NK-92 (cell line): Measurements from ENCODE around the gene CYP4V2.
"Not testable (repeated sequence)": the region's sequence is repeated elsewhere in the genome, so short reads cannot be mapped to it uniquely, and the experiment has no call there.

Experiments used
- DNase-seq: peaks from one replicate; lab custom pipeline; 2025; ENCODE audit not compliant: unreplicated experiment; lab: John Stamatoyannopoulos, UW

The CYP4V2 gene

GRCh38 chr4:186227744-186228513, 36.6 kb downstream of the CYP4V2 start:
- no peak for DNase-seq

GRCh38 chr4:186228514-186228894, 37.1 kb downstream of the CYP4V2 start:
- no peak for DNase-seq

GRCh38 chr4:186234367-186234766, 43.0 kb downstream of the CYP4V2 start:
- DNase-seq, result no peak

DNA sequence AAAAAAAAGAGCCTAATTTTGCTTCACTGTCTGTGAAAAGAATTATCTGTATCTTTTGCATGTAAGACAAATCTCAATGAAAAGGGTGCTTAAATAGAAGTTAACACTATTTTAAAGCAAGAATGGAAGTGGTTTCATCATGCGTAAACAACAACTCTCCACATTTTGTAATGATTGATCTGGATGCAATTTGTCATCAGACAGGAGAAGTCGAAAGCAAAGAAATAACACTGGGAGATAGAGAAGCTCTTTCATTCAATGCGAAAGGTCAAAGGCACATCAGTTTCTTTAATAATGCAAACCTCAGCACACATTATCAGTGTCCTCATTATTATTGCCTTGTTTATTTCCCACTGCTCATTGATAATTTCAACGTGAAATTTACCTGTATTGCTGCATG, 44.8 kb downstream of the CYP4V2 start:
- no peak for DNase-seq

GRCh38 chr4:186240452-186240847, 49.1 kb downstream of the CYP4V2 start:
- no peak for DNase-seq

GRCh38 chr4:186240848-186241491, 49.6 kb downstream of the CYP4V2 start:
- no peak for DNase-seq

GRCh38 chr4:186241616-186242015, 50.2 kb downstream of the CYP4V2 start:
- DNase-seq, result no peak

DNA sequence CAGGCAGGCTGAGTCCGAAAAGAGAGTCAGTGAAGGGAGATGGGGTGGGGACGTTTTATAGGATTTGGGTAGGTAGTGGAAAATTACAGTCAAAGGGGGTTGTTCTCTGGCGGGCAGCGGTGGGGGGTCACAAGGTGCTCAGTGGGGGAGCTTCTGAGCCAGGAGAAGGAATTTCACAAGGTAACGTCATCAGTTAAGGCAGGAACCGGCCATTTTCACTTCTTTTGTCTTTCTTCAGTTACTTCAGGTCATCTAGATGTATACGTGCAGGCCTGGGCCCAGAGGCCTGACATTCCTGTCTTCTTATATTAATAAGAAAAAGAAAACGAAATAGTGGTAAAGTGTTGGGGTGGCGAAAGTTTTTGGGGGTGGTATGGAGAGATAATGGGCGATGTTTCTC, 50.7 kb downstream of the CYP4V2 start:
- not testable (repeated sequence) for DNase-seq

- DNase-seq, result no peak
These were observed 52.0 kb downstream of the CYP4V2 start for GRCh38 chr4:186243331-186243730.

GRCh38 chr4:186244835-186245234, 53.5 kb downstream of the CYP4V2 start:
- DNase-seq, result no peak

DNA sequence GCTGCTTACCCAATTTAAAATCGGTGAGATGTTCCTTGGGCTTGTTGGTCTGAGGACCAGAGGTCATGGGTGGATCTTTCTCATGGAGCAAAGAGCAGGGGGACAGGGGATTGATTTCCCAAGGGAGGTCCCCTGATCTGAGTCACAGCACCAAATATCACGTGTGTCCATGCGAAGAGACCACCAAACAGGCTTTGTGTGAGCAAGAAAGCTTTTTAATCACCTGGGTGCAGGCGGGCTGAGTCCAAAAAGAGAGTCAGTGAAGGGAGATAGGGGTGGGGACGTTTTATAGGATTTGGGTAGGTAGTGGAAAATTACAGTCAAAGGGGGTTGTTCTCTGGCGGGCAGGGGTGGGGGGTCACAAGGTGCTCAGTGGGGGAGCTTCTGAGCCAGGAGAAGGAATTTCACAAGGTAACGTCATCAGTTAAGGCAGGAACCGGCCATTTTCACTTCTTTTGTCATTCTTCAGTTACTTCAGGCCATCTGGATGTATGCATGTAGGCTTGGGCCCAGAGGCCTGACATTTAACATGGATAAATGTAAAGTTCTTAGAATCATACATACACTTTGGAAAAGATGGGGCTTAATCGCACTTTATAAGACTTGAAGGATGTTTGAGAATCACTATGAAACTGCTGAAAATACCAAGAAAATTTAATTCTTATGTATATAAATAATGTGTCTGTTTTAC, 55.8 kb downstream of the CYP4V2 start:
- DNase-seq, result not testable (repeated sequence)

DNA sequence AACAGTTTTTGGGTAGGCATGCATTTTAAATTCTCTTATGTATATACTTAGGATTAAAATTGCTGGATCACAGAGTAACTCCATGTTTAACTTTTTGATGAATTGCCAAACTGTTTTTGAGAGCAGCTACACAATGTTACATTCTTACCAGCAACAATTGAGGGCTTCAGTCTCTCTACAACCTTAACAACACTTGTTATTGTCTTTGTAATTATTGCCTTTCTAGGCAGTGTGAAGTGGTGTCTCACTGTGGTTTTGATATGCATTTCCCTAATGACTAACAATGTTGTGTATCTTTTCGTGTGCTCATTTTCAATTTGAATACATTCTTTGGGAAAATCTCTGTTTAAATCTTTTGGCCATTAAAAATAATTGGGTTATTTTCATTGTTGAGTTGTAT, 57.3 kb downstream of the CYP4V2 start:
- DNase-seq, result no peak

GRCh38 chr4:186249785-186250754, 58.7 kb downstream of the CYP4V2 start:
- DNase-seq, result no peak

DNA sequence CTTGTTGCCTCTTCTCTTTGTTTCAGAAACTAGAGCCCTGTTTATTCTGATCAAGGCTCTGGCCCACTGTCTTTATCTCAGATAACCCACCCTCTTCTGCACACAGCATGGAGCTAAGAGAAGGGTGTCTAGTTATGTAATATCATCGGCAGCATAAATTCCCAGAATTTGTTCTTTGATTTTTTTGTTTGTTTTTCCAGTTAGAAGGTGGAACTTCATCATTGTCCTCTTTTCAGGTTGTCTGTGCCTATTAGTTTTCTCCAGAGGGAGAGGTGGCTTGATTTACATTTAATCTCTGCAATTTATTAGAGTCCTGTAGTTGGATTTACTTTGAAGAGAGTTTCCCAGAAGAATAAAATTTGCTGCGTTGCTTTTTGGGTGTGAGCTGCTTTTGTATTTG, 59.4 kb downstream of the CYP4V2 start:
- no peak for DNase-seq

DNA sequence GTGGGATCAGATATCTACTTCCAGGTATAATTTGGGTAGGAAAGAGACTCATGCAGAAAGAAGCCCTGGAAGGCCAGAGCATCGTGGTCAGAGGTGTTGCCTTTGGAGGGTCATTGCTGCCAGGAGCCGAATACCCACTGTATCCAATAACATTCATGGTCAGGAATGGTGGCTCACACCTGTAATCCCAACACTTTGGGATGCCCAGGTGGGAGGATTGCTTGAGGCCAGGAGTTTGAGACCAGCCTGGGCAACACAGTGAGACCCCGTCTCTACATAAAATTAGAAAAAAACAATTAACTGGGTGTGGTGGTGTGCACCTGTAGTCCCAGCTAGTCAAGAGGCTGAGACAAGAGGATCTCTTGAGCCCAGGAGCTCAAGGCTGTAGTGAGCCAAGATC, 63.8 kb downstream of the CYP4V2 start:
- DNase-seq, result no peak

- DNase-seq, result no peak
These were observed 66.9 kb downstream of the CYP4V2 start for GRCh38 chr4:186258216-186258811.

- no peak for DNase-seq
These were observed 68.7 kb downstream of the CYP4V2 start for GRCh38 chr4:186260117-186260503.
